Endodermal cell (in vitro differentiated cells): ENCODE measurements around the gene DNAJC4. TPM values are rescaled to one million over a fixed set of nuclear protein-coding genes. Genes with fewer than 3 reads are reported as not detected.

Experiments used
- DNase-seq: peaks from one replicate; pipeline ENCODE4 v3.0.0-alpha.2; 2017
- H3K27ac ChIP-seq: 2 replicates; pipeline ENCODE4 v1.5.1; 2013; ENCODE audit warnings: mild to moderate bottlenecking, low read depth, low read length, moderate library complexity
- H3K27me3 ChIP-seq: 2 replicates; pipeline ENCODE4 v1.6.1; 2013; ENCODE audit warnings: mild to moderate bottlenecking, low read length, moderate library complexity; ENCODE audit not compliant: insufficient read depth, control insufficient read depth, poor library complexity, severe bottlenecking
- H3K36me3 ChIP-seq: 2 replicates; pipeline ENCODE4 v1.7.0; 2013; ENCODE audit warnings: mild to moderate bottlenecking, low read length, moderate library complexity; ENCODE audit not compliant: control insufficient read depth, insufficient read depth
- H3K4me1 ChIP-seq: one replicate; pipeline ENCODE4 v1.7.0; 2013; ENCODE audit warnings: low read length; ENCODE audit not compliant: control insufficient read depth, insufficient read depth
- H3K4me3 ChIP-seq: 2 replicates; pipeline ENCODE4 v1.5.1; 2013; ENCODE audit warnings: mild to moderate bottlenecking, low read length, moderate library complexity
- H3K9ac ChIP-seq: 2 replicates; pipeline ENCODE4 v1.6.1; 2013; ENCODE audit warnings: mild to moderate bottlenecking, low read length, moderate library complexity; ENCODE audit not compliant: poor library complexity, severe bottlenecking; ENCODE audit errors: extremely low read depth
- H3K9me3 ChIP-seq: 2 replicates; pipeline ENCODE4 v1.6.1; 2013; ENCODE audit warnings: mild to moderate bottlenecking, low read length, moderate library complexity; ENCODE audit not compliant: control insufficient read depth
- H3K27ac Mint-ChIP-seq: 2 replicates; pipeline ENCODE4 v1.8.0; 2020; ENCODE audit warnings: mixed read lengths
- H3K27me3 Mint-ChIP-seq: 2 replicates; pipeline ENCODE4 v1.8.0; 2021; ENCODE audit warnings: mild to moderate bottlenecking, mixed read lengths; ENCODE audit not compliant: insufficient read depth
- H3K36me3 Mint-ChIP-seq: 2 replicates; pipeline ENCODE4 v1.8.0; 2020; ENCODE audit warnings: low read depth, mixed read lengths
- H3K4me1 Mint-ChIP-seq: 2 replicates; pipeline ENCODE4 v1.8.0; 2020; ENCODE audit warnings: mixed read lengths
- H3K4me3 Mint-ChIP-seq: 2 replicates; pipeline ENCODE4 v1.8.0; 2020; ENCODE audit warnings: mild to moderate bottlenecking, moderate library complexity, mixed read lengths
- H3K9me3 Mint-ChIP-seq: 2 replicates; pipeline ENCODE4 v1.8.0; 2020; ENCODE audit warnings: mild to moderate bottlenecking, mixed read lengths
- CTCF ChIP-seq: fragments of 200-600 bp; sonication (generic); conservative IDR thresholded peaks from 2 replicates; pipeline ENCODE4 v1.5.0; 2021; ENCODE audit warnings: antibody characterized with exemption, mild to moderate bottlenecking
- WGBS, 2 experiments: methylation state at CpG; one replicate each; pipeline versions ENCODE4 v1.1.5 to v1.1.7; 2013; ENCODE audit warnings: missing lambda C conversion rate in 2 of 2, mixed read lengths in 1 of 2; ENCODE audit not compliant: insufficient coverage in 1 of 2, insufficient read length in 1 of 2; 5-methylcytosine and 5-hydroxymethylcytosine counted together
- total RNA-seq, 2 donors: library from RNA; stranded (reverse); fragmentation: NEBNext Ultra II Directional in 1 of 2; extraction: Animal tissue kit (Norgen Biotek cat#: 25700) in 1 of 2; gene quantifications; 2 replicates in 1 of 2; 3 replicates in 1 of 2; pipeline ENCODE4 v1.2.1, GENCODE V29; 2021

DNAJC4 gene
- total RNA-seq, 2 donors from 2014 or later = 20.3 to 22.9 TPM

- Mint-ChIP-seq H3K4me3 (no peak overlapping the region), H3K27ac (no peak overlapping the region), H3K4me1 (no peaks in the 10 kb centered on the region), H3K27me3 (no peaks in the 10 kb centered on the region), H3K9me3 (no peaks in the 10 kb centered on the region), H3K36me3 (peaks cover 53% of the 10 kb centered on the region)
- Histone ChIP-seq H3K9ac (no peak overlapping the region), H3K36me3 (peaks cover 70% of the 10 kb centered on the region), H3K27ac (no peak overlapping the region), H3K9me3 (no peaks in the 10 kb centered on the region), H3K4me3 (no peak overlapping the region), H3K4me1 (no peaks in the 10 kb centered on the region), H3K27me3 (no peaks in the 10 kb centered on the region)
- DNase-seq = no peak
- 95 to 97% methylated on average over 17 to 32 of the region's 32 CpGs for WGBS, 2 experiments
- no peak for TF ChIP-seq CTCF
Observed at GRCh38 chr11:64258946-64259532, 28.7 kb downstream of the DNAJC4 start.

- no peak for DNase-seq
- H3K27ac Mint-ChIP-seq = no peak overlapping the region
- 96 to 98% methylated on average over 4 of the region's 4 CpGs for WGBS, 2 experiments
- Histone ChIP-seq H3K9ac (no peak overlapping the region), H3K27me3 (no peaks in the 10 kb centered on the region), H3K9me3 (no peaks in the 10 kb centered on the region), H3K36me3 (peaks cover 70% of the 10 kb centered on the region), H3K4me3 (no peak overlapping the region), H3K4me1 (no peaks in the 10 kb centered on the region), H3K27ac (no peak overlapping the region)
- peaks cover 56% of the 10 kb centered on the region for H3K36me3 Mint-ChIP-seq
- no peaks in the 10 kb centered on the region for H3K9me3 Mint-ChIP-seq
- H3K4me3 Mint-ChIP-seq = no peak overlapping the region
- no peaks in the 10 kb centered on the region for H3K4me1 Mint-ChIP-seq
- H3K27me3 Mint-ChIP-seq = no peaks in the 10 kb centered on the region
- no peak for TF ChIP-seq CTCF
Observed at GRCh38 chr11:64259533-64260067, 29.3 kb downstream of the DNAJC4 start.

GRCh38 chr11:64260147-64260708, 29.9 kb downstream of the DNAJC4 start:
- Mint-ChIP-seq H3K27ac (no peak overlapping the region), H3K4me1 (no peaks in the 10 kb centered on the region), H3K27me3 (no peaks in the 10 kb centered on the region), H3K36me3 (peaks cover 56% of the 10 kb centered on the region), H3K4me3 (no peak overlapping the region), H3K9me3 (no peaks in the 10 kb centered on the region)
- Histone ChIP-seq H3K27me3 (no peaks in the 10 kb centered on the region), H3K9me3 (no peaks in the 10 kb centered on the region), H3K9ac (no peak overlapping the region), H3K27ac (no peak overlapping the region), H3K4me1 (no peaks in the 10 kb centered on the region), H3K36me3 (peaks cover 66% of the 10 kb centered on the region), H3K4me3 (no peak overlapping the region)
- 95 to 96% methylated on average over 5 to 6 of the region's 6 CpGs for WGBS, 2 experiments
- DNase-seq = no peak
- no peak for TF ChIP-seq CTCF
